ENCODE measurements around the gene TTC34.

Gene TTC34

GRCh38 chr1:2787163-2787911, 14.2 kb downstream of the TTC34 start:
- TF ChIP-seq, protein P1, sequence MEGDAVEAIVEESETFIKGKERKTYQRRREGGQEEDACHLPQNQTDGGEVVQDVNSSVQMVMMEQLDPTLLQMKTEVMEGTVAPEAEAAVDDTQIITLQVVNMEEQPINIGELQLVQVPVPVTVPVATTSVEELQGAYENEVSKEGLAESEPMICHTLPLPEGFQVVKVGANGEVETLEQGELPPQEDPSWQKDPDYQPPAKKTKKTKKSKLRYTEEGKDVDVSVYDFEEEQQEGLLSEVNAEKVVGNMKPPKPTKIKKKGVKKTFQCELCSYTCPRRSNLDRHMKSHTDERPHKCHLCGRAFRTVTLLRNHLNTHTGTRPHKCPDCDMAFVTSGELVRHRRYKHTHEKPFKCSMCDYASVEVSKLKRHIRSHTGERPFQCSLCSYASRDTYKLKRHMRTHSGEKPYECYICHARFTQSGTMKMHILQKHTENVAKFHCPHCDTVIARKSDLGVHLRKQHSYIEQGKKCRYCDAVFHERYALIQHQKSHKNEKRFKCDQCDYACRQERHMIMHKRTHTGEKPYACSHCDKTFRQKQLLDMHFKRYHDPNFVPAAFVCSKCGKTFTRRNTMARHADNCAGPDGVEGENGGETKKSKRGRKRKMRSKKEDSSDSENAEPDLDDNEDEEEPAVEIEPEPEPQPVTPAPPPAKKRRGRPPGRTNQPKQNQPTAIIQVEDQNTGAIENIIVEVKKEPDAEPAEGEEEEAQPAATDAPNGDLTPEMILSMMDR (IDR thresholded peaks at IDR 0.05; ENCODE audit: low read depth, low read length, missing control alignments) = no peak
- H3K4me3 ChIP-seq (replicated peaks; ENCODE audit: low read depth, low read length) = no peak overlapping the region
- DNase-seq (ENCODE audit: extremely low read depth, low read depth) = no peak

- H3K4me3 ChIP-seq (replicated peaks; ENCODE audit: low read depth, low read length) = no peak overlapping the region
- no peak for DNase-seq (ENCODE audit: extremely low read depth, low read depth)
- TF ChIP-seq, protein P1 (IDR thresholded peaks at IDR 0.05; ENCODE audit: low read depth, low read length, missing control alignments) = no peak
These were observed 14.9 kb downstream of the TTC34 start for GRCh38 chr1:2786329-2787162.

DNA sequence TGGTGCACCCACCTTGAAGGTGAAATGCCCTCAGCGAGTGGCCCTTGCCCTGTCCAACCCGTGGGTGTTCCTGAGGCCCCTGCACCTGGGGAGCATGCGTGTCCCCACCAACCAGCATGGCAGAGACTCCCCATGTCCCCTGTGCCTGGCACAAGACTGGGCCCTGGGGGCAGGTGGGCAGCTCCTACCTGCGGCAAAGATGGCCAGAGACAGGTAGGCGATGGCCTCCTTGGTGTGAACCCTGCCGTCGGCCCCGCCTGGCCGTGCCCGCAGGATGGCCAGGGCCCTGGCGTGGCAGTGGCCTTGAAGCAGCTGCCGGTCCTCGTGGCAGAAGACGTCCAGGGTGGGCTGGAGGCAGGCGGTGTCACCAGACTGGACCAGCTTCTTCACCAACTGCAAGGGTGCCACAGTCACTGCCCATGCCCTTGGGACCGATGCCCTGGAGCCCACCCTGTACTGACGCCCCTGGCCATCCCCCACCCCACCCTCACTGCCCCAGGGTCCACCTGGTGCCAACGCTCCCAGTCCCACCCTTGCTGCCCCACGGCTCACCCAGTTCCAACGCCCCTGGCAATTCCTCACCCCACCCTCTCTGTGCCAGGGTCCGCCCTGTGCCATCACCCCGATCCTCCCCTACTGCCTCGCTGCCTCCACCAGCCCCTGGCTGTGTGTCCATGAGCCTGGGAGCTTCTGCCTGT, 15.7 kb downstream of the TTC34 start:
- TF ChIP-seq, protein P1 (IDR thresholded peaks at IDR 0.05; ENCODE audit: low read depth, low read length, missing control alignments) = no peak
- no peak for DNase-seq (ENCODE audit: extremely low read depth, low read depth)

DNA sequence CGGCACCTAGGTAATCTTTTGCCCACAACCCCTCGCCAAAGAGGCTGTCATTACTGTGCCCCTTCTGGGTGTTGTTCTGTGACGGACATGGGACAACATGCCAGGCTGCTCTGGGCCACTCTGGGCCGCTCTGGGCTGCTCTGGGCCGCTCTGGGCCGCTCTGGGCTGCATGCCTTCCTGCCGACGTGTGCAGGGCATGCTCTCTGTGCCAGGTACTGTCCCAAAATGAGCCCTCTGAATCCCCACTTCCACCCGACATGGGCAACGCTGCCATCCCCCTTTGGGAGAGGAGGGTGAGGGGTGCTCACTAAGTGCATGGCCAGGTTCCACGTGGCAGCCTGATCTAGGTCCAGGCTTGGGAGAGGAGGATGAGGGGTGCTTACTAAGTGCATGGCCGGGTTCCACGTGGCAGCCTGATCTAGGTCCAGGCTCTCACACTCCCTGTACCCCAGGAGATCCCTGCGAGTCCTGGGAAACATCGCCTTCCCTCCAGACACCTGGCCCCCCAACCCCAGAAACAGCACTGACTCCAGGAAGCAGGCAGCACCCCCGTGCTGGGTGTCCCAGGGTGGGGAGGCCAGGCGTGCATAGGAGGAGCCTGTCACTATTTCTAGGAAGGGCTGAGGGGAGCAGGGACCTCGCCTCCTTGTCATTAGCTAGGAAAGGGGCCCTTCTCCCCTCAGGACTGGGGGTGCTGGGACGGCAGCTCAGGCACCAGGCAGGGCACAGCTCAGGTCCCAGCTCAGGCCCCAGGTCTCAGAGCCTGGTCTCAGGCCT, 16.5 kb downstream of the TTC34 start:
- DNase-seq (ENCODE audit: extremely low read depth, low read depth) = no peak
- TF ChIP-seq, protein P1 (IDR thresholded peaks at IDR 0.05; ENCODE audit: low read depth, low read length, missing control alignments) = no peak
- no peak overlapping the region for H3K4me3 ChIP-seq (replicated peaks; ENCODE audit: low read depth, low read length)

More for the DNA sequence above, 15.7 kb downstream of the TTC34 start:
- no peak overlapping the region for H3K4me3 ChIP-seq (replicated peaks; ENCODE audit: low read depth, low read length)

- no peak overlapping the region for H3K4me3 ChIP-seq (replicated peaks; ENCODE audit: low read depth, low read length)
- TF ChIP-seq, protein P1 (IDR thresholded peaks at IDR 0.05; ENCODE audit: low read depth, low read length, missing control alignments) = no peak
- DNase-seq (ENCODE audit: extremely low read depth, low read depth) = no peak
These were observed 17.8 kb downstream of the TTC34 start for GRCh38 chr1:2783435-2784397.
